HG03103 (cell line): Measurements from ENCODE around the gene C2.
"Not testable (repeated sequence)": the region's sequence is repeated elsewhere in the genome, so short reads cannot be mapped to it uniquely, and the experiment has no call there.

Source experiments
- ATAC-seq: cut with Tn5 transposase; IDR thresholded peaks from one replicate; pipeline ENCODE4 v1.9.1; 2021; ENCODE audit warnings: low read depth; ENCODE audit not compliant: unreplicated experiment

C2 gene

DNA sequence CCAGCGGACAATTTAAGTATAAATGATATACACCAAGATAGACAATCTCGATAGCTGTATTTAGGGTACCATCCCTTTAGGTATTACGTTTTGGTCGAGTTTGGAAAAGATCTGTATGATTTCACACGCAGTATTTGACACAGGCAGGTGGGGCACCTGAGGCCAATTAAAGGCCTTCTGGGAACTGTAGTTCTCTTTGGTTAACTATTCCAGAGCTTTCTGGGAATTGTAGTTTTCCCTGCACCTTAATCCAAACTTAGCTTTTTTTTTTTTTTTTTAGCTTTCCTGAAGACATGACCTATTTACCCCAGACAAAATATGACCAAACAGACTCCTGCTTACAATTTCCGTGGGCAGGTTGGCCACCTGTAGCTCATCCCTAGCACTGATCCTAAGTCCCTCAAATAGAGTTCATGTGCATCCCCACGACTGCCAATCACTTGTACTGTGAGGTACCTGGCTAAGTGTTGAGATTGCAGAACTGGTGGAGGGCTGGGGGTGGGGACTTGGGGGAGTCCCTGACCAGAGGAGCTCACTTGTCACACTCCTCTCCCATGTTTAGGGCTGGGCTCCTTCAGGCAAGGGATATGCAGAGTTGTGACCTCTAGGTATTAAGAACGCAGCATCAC is 29.0 kb upstream of the C2 start:
- ATAC-seq, result no peak

DNA sequence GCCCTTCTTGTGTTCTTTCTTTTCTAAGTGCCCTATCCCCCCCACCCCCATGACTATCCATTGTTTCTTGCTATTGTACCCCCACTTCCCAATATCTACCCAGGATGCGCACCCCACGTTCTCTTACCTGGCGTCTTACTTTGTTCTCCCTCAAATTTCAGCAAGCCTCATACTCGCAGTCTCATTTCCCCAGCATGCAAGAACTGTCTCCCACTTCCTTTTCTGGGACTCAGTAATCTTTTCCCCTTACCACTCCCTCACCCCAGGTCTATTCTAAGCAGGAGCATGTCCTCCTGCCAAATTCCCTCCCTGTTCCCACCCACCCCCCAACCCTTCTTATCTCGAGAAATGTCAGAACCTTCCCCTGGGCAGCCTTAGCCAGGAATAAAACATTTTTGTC is 28.3 kb upstream of the C2 start:
- ATAC-seq, result no peak

DNA sequence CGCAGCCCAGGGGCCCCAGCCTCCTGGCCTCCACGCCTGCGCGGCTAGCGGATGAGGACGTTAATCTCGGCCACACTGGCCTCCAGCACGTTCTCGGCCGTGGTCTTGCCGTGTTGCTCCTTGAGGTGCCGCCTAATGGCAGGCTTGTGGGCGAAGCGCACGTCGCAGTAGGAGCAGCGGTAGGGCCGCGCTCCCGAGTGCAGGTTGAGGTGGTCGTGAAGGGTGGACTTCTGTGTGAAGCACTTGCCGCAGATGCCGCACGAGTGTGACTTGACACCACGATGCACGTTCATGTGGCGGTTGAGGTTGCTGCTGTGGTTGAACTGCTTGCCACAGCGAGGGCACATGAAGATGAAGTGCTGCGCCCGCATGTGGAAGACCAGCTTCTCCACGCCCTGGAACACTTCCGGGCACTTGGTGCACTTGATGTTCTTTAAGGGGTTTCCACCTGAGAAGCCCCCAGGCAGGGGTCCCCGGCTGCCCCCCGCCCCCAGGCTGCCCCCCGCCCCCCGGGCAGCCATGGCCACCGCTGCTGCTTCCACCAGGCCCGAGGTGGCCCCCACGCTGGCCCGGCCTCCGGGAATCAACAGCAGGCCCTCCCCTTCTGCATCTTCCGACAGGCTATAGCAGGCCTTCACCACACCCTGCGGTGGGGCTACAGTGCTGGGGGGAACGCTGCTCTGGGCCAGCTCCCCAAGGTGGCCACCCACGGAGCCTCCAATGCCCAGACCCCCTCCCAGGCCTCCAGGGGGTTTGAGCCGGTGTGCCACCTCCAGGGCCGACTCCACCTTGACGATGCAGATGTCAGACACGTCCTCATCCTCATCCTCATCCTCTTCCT is 27.4 kb upstream of the C2 start:
- ATAC-seq, result no peak

DNA sequence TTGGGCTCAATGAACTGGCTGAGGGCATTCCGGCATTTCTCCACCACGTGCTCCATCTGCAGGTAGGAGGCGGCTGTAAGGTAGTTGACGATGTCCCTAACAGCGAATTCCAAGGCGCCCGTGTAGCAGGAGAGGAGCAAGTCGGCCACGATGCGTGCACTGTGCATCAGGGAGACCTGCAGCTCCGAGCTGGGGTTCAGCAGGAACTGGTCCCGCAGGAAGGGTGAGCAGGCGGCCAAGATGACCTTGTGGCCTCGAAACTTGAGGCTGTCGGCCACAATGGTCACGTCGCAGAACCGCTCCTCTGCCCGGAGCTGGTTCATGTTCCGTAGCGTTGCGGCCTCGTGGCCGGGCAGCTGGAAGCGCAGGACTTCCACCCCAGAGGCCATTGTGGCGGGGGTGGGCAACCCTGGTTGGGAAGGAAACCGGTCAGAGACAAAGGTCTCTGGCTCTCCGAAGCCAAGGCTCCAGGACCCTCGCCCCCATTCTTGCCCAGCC is 26.6 kb upstream of the C2 start:
- no peak for ATAC-seq

DNA sequence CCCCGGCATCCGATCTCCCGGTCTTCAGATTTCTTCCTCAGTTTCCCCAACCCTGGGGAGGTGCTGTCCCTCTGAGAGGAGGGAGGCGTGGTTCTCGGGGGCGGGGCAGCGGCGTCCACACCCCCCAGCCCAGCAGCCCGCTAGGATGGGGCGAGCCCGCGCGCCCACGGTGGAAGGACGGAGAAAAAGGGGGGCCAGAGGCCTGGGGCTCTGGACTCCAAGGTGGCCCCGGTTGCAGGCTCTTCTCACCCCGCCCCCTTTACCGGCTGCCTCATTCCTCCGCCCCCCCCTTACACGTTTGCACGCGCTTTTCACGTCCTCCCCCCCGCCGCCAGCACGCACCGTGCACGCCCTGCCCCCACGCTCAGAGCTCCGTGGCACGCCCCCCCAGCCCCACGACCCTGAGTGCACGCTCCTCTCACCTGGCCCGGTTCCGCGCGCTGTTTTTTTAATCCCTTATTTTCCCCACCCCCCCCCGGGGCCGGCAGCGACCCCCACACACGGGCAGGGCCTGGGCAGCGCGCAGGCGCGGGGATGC is 26.0 kb upstream of the C2 start:
- ATAC-seq, result no peak

DNA sequence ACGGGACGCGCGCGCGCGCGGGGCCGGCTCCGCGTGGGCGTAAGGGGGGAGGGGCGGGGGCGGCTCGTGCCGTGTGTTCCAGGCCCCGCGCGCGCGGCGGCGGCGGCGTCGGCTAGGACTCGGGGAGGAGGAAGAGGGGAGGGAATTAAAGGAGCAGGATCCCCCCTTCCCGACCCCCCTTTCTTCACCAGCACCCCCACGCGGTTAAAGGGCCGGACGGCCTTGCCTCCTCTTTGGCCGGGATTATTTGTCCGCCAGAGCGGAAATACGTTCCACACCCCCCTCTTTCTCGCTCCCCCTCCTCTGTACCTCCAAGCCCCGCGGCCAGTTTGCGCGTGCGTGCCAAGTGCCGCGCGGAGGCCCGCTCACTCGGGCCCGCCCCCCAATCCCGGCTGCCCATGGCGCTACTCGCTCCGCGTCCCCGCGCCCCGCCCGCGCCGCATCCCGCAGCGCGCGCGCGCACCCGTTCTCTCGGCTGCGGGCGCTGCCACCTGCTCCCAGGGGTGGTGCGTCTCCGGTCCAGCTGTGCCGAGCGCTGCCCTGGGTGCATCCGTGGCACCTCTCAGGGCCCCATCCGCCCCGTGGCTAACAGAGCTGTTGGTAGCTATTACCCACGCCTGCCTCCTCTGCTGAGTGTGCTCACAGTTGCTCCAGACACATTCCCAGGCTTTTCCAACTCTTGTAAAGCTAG is 25.4 kb upstream of the C2 start, which contains the start of gene ZBTB12:
Gene ZBTB12 (minus strand): TSS at position 134 of the 691 bp plus-strand sequence. CDS start 781 bp downstream, outside the sequence.
- ATAC-seq, result peak; percentile 49

DNA sequence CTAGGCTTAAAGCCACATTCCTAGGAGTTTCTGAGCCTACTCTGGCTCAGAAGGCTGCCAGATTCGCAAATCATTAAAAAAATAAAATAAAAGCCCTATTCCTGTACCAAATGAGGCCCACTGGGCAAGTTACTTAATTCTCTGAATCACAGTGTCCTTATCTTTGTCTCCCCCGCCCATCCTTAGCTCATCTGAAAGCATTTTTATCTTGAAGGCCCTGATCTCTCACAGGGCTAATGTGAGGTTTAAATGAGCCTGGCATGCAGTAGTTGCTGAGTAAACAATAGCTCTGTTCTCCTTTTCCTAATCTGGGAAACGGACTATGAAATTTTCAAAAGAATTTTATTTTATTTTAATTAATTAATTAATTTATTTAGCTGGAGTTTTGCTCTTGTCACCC is 23.6 kb upstream of the C2 start:
- ATAC-seq, result no peak

DNA sequence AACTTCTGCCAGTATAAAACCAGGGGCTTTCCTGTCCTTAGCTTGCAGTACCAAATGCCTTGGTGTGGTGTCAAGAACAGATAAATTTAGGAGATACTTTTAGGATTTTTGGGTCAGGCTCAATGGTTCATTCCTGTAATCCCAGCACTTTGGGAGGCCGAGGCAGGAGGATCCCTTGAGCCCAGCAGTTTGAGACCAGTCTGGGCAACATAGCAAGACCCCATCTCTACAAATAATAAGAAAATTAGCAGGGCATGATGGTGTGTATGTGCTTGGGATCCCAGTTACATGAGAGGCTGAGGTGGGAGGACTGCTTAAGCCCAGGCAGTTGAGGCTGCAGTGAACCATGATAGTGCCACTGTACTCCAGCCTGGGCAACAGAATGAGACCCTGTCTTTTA is 22.5 kb upstream of the C2 start:
- no peak for ATAC-seq

DNA sequence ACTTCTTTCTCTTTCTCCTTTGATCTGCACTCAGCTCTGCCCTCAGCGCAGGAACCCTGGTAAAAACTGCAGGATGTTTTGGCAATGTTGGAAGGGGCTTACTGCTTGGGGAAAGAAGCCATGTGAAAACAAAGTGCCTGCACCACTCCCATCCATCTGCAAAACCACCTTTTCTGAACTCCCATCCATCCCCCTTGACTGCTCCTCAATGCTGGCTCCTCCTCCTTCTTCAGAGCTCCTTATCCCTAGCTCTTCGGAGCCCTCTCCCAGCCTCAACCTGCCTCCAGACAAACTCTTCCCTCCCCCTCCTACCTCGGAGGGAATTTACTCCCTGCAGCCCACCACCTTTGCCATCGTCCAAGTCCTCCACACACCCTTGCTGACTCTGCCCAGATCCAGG is 21.4 kb upstream of the C2 start:
- no peak for ATAC-seq

DNA sequence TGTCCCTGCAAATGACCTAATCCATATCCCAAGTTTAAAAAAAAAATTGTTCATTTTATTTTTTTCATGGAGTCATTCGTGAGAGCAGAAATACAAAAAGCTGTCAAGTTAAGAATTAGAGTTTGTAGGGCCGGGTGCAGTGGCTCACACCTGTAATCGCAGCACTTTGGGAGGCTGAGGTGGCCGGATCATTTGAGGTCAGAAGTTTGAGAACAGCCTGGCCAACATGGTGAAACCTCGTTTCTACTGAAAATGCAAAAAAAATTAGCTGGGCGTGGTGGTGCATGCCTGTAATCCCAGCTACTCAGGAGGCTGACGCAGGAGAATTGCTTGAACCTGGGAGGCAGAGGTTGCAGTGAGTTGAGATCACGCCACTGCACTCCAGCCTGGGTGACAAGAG is 20.8 kb upstream of the C2 start:
- ATAC-seq, result not testable (repeated sequence)

DNA sequence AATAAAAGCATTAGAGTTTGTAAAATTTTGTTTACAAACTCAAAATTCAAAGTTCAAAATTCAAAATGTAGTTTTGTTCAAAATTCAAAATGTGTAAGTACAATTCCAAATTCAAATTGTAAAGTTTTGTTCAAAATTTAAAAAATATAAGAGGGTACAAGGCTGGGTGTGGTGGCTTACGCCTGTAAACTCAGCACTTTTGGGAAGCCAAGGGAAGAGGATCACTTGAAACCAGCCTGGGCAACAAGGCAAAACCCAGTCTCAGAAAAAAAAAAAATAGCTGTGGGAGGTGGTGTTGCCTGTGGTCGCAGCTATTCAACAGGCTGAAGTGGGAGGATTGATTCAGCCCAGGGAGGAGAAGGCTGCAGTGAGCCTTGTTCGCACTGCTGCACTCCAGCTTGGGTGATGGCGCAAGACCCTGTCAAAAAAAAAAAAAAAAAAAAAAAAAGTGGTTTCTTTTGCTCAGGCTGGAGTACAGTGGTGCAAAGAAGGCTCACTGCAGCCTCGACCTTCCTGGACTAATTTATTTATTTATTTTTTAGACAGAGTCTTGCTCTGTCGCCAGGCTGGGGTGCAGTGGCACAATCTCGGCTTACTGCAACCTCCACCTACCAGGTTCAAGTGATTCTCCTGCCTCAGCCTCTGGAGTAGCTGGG is 20.2 kb upstream of the C2 start:
- ATAC-seq, result no peak

DNA sequence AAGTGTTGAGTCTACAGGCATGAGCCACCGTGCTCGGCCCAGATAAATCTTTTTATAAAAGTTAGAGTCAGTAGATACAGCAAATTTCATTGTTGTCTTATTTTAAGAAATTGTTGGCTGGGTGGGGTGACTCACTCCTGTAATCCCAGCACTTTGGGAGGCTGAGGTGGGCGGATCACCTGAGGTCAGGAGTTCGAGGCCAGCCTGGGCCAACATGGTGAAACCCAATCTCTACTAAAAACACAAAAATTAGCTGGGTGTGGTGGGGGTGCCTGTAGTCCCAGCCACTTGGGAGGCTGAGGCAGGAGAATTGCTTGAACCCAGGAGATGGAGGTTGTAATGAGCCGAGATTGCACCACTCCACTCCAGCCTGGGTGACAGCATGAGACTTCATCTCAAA is 19.3 kb upstream of the C2 start:
- not testable (repeated sequence) for ATAC-seq

DNA sequence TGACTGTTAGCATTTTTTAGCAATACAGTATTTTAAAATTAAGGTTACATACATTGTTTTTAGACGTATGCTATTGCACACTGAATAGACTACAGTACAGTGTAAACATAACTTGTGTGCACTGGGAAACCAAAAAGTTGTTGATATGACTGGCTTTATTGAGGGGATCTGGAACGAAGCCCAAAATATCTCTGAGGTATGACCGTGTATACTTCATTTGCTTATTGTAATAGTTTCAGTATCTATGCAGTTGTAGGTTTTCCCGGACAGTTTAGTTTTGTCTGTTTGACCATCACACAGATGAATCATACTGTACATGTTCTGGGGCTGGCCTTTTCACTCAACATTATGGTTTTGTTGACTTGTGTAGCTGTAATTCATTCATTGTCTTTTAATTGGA is 18.7 kb upstream of the C2 start:
- no peak for ATAC-seq

DNA sequence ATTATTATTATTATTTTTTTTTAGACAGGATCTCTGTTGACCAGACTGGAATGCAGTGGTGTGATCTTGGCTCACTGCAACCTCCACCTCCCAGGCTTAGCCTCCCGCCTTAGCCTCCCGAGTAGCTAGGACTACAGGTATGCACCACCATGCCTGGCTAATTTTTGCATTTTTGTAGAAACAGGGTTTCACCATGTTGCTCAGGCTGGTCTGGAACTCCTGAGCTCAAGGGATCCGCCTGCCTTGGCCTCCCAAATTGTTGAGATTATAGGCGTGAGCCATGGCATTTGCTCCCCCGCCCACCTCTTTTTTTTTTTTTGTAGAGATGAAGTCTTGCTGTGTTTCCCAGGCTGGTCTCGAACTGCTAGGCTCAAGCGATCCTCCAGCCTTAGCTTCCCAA is 18.2 kb upstream of the C2 start:
- ATAC-seq, result not testable (repeated sequence)

DNA sequence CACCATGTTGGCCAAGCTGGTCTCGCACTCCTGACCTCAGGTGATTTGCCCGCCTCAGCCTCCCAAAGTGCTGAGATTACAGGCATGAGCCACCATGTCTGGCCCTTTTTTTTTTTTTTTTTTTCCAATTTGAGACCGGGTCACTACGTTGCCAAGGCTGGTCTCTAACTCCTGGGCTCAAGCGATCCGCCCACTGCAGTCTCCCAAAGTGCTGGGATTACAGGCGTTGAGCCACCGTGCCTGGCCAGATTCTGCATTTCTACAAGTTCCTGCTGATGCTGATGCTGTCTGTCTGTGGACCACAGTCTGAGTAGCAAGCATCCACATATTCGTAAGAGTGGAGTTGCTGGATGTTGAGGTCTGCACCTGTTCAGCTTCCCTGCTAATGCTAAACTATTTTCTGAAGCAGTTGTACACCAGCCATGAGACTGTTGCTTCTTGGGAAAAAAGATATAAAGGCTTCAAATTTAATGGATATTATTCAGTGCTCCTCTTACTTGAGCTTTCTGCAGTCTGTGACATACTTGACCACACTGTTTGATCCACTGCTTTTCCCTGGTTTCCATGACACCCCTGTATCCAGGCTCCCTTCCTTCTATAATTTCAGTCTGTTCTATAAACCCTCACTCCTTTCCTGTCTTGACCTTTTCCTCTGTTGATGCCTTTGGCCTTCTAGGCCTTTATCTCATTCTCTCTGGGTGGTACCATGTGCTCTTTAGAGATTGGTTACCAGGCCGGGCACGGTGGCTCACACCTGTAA is 15.5 kb upstream of the C2 start:
- no peak for ATAC-seq

DNA sequence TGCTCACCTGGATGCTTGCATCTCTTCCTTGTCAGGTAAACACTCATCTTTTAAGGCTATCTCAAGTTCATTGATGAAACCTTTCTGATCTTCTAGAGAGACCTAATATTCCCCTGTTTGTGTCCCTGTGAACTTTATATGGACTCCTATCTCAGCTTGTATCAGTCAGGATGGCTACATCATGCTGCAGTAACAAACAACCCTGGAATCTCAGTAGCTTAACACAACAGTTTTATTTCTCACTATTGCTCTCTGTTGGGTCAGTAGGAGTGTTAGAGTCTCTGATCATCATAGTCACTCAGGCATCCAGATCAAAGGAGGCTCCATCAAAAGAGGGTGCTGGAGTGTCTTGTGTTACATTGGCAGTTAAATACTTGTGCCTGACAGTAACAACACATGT is 12.2 kb upstream of the C2 start:
- ATAC-seq, result no peak

DNA sequence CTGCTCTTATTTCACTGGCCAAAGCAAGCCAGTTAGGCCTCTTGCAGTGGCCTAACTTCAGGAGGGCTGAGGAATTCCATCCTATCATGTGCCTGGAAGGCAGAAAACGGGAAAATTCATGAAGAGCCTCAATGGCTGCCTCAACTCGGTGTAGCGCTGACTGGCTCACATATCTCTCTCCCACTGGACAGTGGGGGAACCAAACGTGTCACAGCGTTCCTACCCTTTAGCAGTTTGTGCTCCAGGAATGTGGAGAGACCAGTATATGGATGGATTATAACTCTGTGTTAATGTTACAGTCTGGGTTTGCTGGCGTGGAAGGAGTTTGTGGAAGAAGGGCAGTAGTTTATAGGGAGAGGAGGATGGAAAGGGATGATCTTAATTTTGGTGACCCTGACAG is 11.8 kb upstream of the C2 start:
- ATAC-seq, result no peak

DNA sequence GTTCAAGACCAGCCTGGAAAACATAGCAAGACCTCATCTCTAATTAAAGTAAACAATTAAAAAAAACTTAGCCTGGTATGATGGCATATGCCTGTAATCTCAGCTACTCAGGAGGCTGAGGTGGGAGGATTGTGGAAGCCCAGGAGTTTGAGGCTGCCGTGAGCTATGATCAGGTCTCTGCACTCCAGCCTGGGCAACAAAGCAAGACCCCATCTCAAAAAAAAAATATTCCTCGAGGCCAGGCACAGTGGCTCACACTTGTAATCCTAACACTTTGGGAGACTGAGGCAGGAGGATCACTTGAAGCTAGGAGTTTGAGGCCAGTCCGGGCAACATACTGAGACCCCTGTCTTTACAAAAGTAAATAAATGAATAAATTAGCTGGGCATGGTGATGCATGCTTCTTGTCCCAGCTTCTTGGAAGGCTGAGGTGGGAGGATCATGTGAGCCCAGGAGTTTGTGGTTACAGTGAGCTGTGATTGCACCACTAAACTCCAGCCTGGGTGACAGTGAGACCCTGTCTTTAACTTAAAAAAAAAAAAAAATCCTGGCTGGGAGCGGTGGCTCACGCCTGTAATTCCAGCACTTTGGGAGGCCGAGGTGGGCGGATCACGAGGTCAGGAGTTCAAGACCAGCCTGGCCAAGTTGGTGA is 9.3 kb upstream of the C2 start:
- no peak for ATAC-seq

DNA sequence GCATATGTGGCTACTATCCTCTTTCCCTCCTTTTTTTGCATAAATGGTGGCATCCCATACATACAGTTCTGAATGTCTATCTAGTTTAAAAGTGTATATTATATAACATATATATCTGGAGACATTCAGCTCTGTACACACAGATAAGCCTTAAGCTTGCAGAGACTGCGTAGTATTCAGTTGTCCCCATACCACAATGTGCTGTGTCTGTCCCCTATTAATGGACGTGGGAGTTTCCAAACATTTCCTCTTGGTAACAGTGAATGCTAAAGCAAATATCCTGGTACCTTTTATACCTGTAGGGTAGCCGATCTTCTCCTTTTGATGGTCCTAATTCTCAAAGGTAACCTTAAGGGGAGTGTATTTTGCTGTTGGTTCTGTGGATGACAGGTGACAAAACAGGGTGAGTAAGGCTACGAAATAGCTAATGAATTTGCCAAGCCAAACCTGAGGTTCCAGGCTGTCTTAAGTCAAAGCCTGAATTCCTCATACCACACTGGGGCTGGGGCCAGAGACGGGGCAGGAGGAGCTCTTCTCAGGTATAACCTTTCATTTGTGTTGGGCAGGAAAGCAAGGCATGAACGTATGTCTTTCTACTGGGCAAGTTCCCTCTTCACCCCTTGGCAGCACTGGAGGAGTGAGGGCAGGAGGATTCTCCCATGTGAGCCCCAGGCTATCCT is 7.8 kb upstream of the C2 start:
- no peak for ATAC-seq
